Measurements from ENCODE around the gene MAEA. TPM values are rescaled to one million over a fixed set of nuclear protein-coding genes. Genes with fewer than 3 reads are reported as not detected.

MAEA gene
- total and polyA plus RNA-seq, 9 of the 15 experiments (the other 6 are each of a cell fraction or from before 2014, with no cell fraction given): 2.1 to 86.5 (median 45.0) TPM

GRCh38 chr4:1255151-1255550 is 34.5 kb upstream of the MAEA start:
- intact Hi-C loops (cut with micrococcal nuclease) (no loop called here), in situ Hi-C loops (cut with MboI) (no loop called here)
- BruUV-seq (replicated peaks): no TSS peak
- Histone ChIP-seq H3K9me1 (ENCODE audit: control insufficient read depth, insufficient read depth, low read length) (no peaks in the 10 kb centered on the region), H3K36me3 (ENCODE audit: control insufficient read depth, insufficient read depth, low read length) (peaks cover 11% of the 10 kb centered on the region; the same call in 1 of the 3 replicates), H3K27me3 (ENCODE audit: control insufficient read depth in 2 of 2, insufficient read depth in 2 of 2, low read length in 2 of 2) (peaks cover 4 to 11% of the 10 kb centered on the region in 2 experiments; a peak in 3 of 5 replicates), H3K9ac (ENCODE audit: insufficient read depth in 1 of 2, low read depth in 2 of 2, low read length in 2 of 2) (no peak overlapping the region), H3K4me3 (no peak overlapping the region), H4K20me1 (replicated peaks; ENCODE audit: control insufficient read depth, insufficient read depth, low read length) (no peaks in the 10 kb centered on the region), H3K4me1 (replicated peaks in 1 of 2; ENCODE audit: control insufficient read depth in 2 of 2, insufficient read depth in 2 of 2, low read length in 2 of 2) (peaks cover under 1 to 12% of the 10 kb centered on the region in 2 experiments; a peak in 3 of 5 replicates), H3K9me3 (replicated peaks; ENCODE audit: control insufficient read depth, insufficient read depth, low read depth, low read length) (peaks cover 8% of the 10 kb centered on the region), H2AFZ (ENCODE audit: low read depth, low read length) (no peak overlapping the region), H3K27ac (ENCODE audit: extremely low read depth, low read depth, low read length) (no peak overlapping the region), H3K79me2 (ENCODE audit: control insufficient read depth, insufficient read depth, low read length) (peaks cover 7% of the 10 kb centered on the region; the same call in 2 of the 3 replicates), H3K4me2 (ENCODE audit: insufficient read depth, low read length) (no peak overlapping the region)
- DNase-seq (ENCODE audit: extremely low read depth in 1 of 4, low spot score in 3 of 4): no peak
- ChIA-PET POLR2A (interaction anchor here (1.0 kb wide), 1 partner anchor 12 kb away, joined by 3 read pairs; no protein-coding TSS in a partner anchor), CTCF (ENCODE audit: low intra/inter-chr PET ratio) (no interaction called here)
- TF ChIP-seq SRSF7 (optimal IDR thresholded peaks at IDR 0.05; ENCODE audit: low read depth, low read length): no peak
- no peak for TF ChIP-seq GABPA (tag; conservative IDR thresholded peaks at IDR 0.05; ENCODE audit: low read depth)
- TF ChIP-seq NFE2 (IDR thresholded peaks at IDR 0.05; ENCODE audit: low read depth): 0 out of 2 replicates have a peak, but pooled peaks have one; percentile 23
- no peak for TF ChIP-seq ZFPM2 (CRISPR knock-in tag; IDR thresholded peaks at IDR 0.05)
- no peak for TF ChIP-seq CSDE1 (IDR thresholded peaks at IDR 0.05)
- no peak for TF ChIP-seq SMARCC2 (IDR thresholded peaks at IDR 0.05; ENCODE audit: low read depth)
- TF ChIP-seq ZNF512 (tag; IDR thresholded peaks at IDR 0.05): no peak
- TF ChIP-seq SOX6 (IDR thresholded peaks at IDR 0.05): peak; percentile 23; the same call in 1 of the 2 replicates
- ATAC-seq: no peak
- 0% methylated on average over 4 of the region's 4 CpGs for WGBS (ENCODE audit: insufficient coverage, low coverage, missing lambda C conversion rate)
- FAIRE-seq: no peak
